Fibroblast of skin of left biceps (primary cell): ENCODE data around the gene PTPRN2.

Source experiments
- DNase-seq, 2 experiments: peaks; one replicate each; pipeline ENCODE4 v3.0.0-alpha.2; 2013; ENCODE audit warnings: low read depth in 2 of 2

The PTPRN2 gene

GRCh38 chr7:158576050-158576762 lies 11.4 kb downstream of the PTPRN2 start:
- no peak for DNase-seq

GRCh38 chr7:158574308-158575036 lies 13.2 kb downstream of the PTPRN2 start:
- DNase-seq, result no peak

GRCh38 chr7:158573310-158573709 lies 14.3 kb downstream of the PTPRN2 start:
- DNase-seq, result no peak

- no peak for DNase-seq
Measured at GRCh38 chr7:158572000-158572828, 15.4 kb downstream of the PTPRN2 start.

- no peak for DNase-seq
Measured at GRCh38 chr7:158570449-158571170, 17.0 kb downstream of the PTPRN2 start.

- no peak for DNase-seq
Measured at GRCh38 chr7:158569858-158570323, 17.7 kb downstream of the PTPRN2 start.

- no peak for DNase-seq
Measured at GRCh38 chr7:158568974-158569857, 18.4 kb downstream of the PTPRN2 start.

GRCh38 chr7:158567153-158567603 lies 20.4 kb downstream of the PTPRN2 start:
- DNase-seq, result no peak

GRCh38 chr7:158564663-158565035 lies 23.0 kb downstream of the PTPRN2 start:
- no peak for DNase-seq

- no peak for DNase-seq
Measured at GRCh38 chr7:158563911-158564662, 23.5 kb downstream of the PTPRN2 start.

- no peak for DNase-seq
Measured at GRCh38 chr7:158563051-158563450, 24.6 kb downstream of the PTPRN2 start.

GRCh38 chr7:158562517-158562916 lies 25.1 kb downstream of the PTPRN2 start:
- no peak for DNase-seq

GRCh38 chr7:158561659-158562058 lies 26.0 kb downstream of the PTPRN2 start:
- no peak for DNase-seq

- no peak for DNase-seq
Measured at GRCh38 chr7:158560386-158560785, 27.2 kb downstream of the PTPRN2 start.

- no peak for DNase-seq
Measured at GRCh38 chr7:158559356-158559755, 28.3 kb downstream of the PTPRN2 start.

- DNase-seq, result no peak
Measured at GRCh38 chr7:158558816-158559215, 28.8 kb downstream of the PTPRN2 start.

- DNase-seq, result no peak
Measured at GRCh38 chr7:158557441-158557755, 30.2 kb downstream of the PTPRN2 start.

- DNase-seq, result no peak
Measured at GRCh38 chr7:158556721-158557440, 30.7 kb downstream of the PTPRN2 start.

- no peak for DNase-seq
Measured at GRCh38 chr7:158555034-158555520, 32.5 kb downstream of the PTPRN2 start.
